ENCODE results near the gene AURKAIP1. TPM values are rescaled to one million over a fixed set of nuclear protein-coding genes. Genes with fewer than 3 reads are reported as not detected.

The AURKAIP1 gene
- total RNA-seq, 2 donors from 2014 or later: 159 to 162 TPM

DNA sequence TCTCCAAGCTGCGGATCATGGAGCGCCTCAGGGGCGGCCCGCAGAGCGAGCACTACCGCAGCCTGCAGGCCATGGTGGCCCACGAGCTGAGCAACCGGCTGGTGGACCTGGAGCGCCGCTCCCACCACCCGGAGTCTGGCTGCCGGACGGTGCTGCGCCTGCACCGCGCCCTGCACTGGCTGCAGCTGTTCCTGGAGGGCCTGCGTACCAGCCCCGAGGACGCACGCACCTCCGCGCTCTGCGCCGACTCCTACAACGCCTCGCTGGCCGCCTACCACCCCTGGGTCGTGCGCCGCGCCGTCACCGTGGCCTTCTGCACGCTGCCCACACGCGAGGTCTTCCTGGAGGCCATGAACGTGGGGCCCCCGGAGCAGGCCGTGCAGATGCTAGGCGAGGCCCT lies 47.7 kb downstream of the AURKAIP1 start:
- H3K27ac Mint-ChIP-seq: no peak overlapping the region
- H3K4me1 Mint-ChIP-seq: peaks cover 5% of the 10 kb centered on the region
- Histone ChIP-seq H3K27ac (ENCODE audit: low read depth, low read length) (no peak overlapping the region), H3K36me3 (ENCODE audit: control insufficient read depth, insufficient read depth, low read length) (no peaks in the 10 kb centered on the region), H3K4me1 (ENCODE audit: control insufficient read depth, insufficient read depth, low read length) (no peaks in the 10 kb centered on the region), H3K27me3 (ENCODE audit: control insufficient read depth, insufficient read depth, low read length, poor library complexity, severe bottlenecking) (no peaks in the 10 kb centered on the region), H3K4me3 (ENCODE audit: low read length) (no peak overlapping the region), H3K9me3 (ENCODE audit: control insufficient read depth, low read length) (no peaks in the 10 kb centered on the region), H3K9ac (ENCODE audit: extremely low read depth, low read length, poor library complexity, severe bottlenecking) (no peak overlapping the region)
- DNase-seq: no peak
- no peaks in the 10 kb centered on the region for H3K27me3 Mint-ChIP-seq (ENCODE audit: insufficient read depth)
- H3K9me3 Mint-ChIP-seq: no peaks in the 10 kb centered on the region
- 92 to 93% methylated on average over 27 to 40 of the region's 40 CpGs for WGBS, 2 experiments (ENCODE audit: insufficient coverage in 1 of 2, insufficient read length in 1 of 2)
- H3K36me3 Mint-ChIP-seq (ENCODE audit: low read depth): peaks cover under 1% of the 10 kb centered on the region
- H3K4me3 Mint-ChIP-seq: no peak overlapping the region
- TF ChIP-seq CTCF (conservative IDR thresholded peaks at IDR 0.05): no peak

DNA sequence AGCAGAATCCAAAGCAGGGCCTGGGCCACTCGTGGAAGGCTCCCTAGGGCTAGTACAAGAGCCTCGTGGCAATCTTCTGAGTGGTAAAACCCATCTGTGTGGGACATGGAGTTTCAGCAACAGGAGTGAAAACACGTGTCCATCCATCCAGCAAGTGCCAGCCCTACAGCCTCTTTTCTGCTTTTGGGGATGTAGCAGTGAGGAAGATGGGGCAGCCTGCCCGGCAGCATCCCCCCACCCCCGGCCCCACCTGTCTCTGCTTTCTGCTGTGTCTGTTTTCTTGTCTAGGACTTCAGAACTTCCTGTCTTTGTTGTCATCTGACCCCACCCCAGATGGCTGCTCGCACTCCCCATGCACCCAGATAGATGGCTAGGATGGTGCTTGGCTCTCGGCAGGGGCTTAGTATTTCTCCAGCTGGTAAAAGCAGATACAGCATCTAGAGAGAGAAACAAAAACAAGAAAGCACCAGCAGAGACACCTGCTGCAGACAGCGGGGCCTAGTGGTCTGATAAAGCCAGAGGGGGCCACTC lies 48.9 kb downstream of the AURKAIP1 start:
- no peak for TF ChIP-seq CTCF (conservative IDR thresholded peaks at IDR 0.05)
- no peaks in the 10 kb centered on the region for H3K27me3 ChIP-seq (ENCODE audit: control insufficient read depth, insufficient read depth, low read length, poor library complexity, severe bottlenecking)
- no peak overlapping the region for H3K27ac ChIP-seq (ENCODE audit: low read depth, low read length)
- no peaks in the 10 kb centered on the region for H3K4me1 ChIP-seq (ENCODE audit: control insufficient read depth, insufficient read depth, low read length)
- no peaks in the 10 kb centered on the region for H3K9me3 ChIP-seq (ENCODE audit: control insufficient read depth, low read length)
- H3K9ac ChIP-seq (ENCODE audit: extremely low read depth, low read length, poor library complexity, severe bottlenecking): no peak overlapping the region
- Mint-ChIP-seq H3K9me3 (no peaks in the 10 kb centered on the region), H3K4me1 (peaks cover 5% of the 10 kb centered on the region), H3K4me3 (peak overlapping the region; percentile 59), H3K27ac (no peak overlapping the region), H3K36me3 (ENCODE audit: low read depth) (peaks cover 2% of the 10 kb centered on the region), H3K27me3 (ENCODE audit: insufficient read depth) (no peaks in the 10 kb centered on the region)
- peak overlapping the region; percentile 86 for H3K4me3 ChIP-seq (ENCODE audit: low read length)
- H3K36me3 ChIP-seq (ENCODE audit: control insufficient read depth, insufficient read depth, low read length): no peaks in the 10 kb centered on the region
- DNase-seq: no peak
- WGBS, 2 experiments (ENCODE audit: insufficient coverage in 1 of 2, insufficient read length in 1 of 2): 91 to 92% methylated on average over 6 to 8 of the region's 8 CpGs

- no peak for DNase-seq
- no peak overlapping the region for H3K27ac Mint-ChIP-seq
- peak overlapping the region; percentile 59 for H3K4me3 Mint-ChIP-seq
Measured at GRCh38 chr1:1325288-1326074, 49.5 kb downstream of the AURKAIP1 start.

More at GRCh38 chr1:1325288-1326074, 49.5 kb downstream of the AURKAIP1 start:
- Histone ChIP-seq H3K27ac (ENCODE audit: low read depth, low read length) (no peak overlapping the region), H3K27me3 (ENCODE audit: control insufficient read depth, insufficient read depth, low read length, poor library complexity, severe bottlenecking) (no peaks in the 10 kb centered on the region), H3K4me3 (ENCODE audit: low read length) (peak overlapping the region; percentile 86), H3K9ac (ENCODE audit: extremely low read depth, low read length, poor library complexity, severe bottlenecking) (peak overlapping the region; percentile 47), H3K9me3 (ENCODE audit: control insufficient read depth, low read length) (no peaks in the 10 kb centered on the region), H3K4me1 (ENCODE audit: control insufficient read depth, insufficient read depth, low read length) (no peaks in the 10 kb centered on the region), H3K36me3 (ENCODE audit: control insufficient read depth, insufficient read depth, low read length) (no peaks in the 10 kb centered on the region)
- peaks cover 5% of the 10 kb centered on the region for H3K4me1 Mint-ChIP-seq
- 82 to 89% methylated on average over 15 to 16 of the region's 16 CpGs for WGBS, 2 experiments (ENCODE audit: insufficient coverage in 1 of 2, insufficient read length in 1 of 2)
- H3K27me3 Mint-ChIP-seq (ENCODE audit: insufficient read depth): no peaks in the 10 kb centered on the region
- peaks cover 2% of the 10 kb centered on the region for H3K36me3 Mint-ChIP-seq (ENCODE audit: low read depth)
- no peaks in the 10 kb centered on the region for H3K9me3 Mint-ChIP-seq
- TF ChIP-seq CTCF (conservative IDR thresholded peaks at IDR 0.05): no peak
